Karpas-422 (cell line): ENCODE results near the gene PDE8B. TPM values are rescaled to one million over a fixed set of nuclear protein-coding genes. Genes with fewer than 3 reads are reported as not detected.

Source experiments
- DNase-seq: peaks from one replicate; pipeline ENCODE4 v3.0.0-alpha.2; 2015
- H2AFZ ChIP-seq: fragments of 200-600 bp; sonication (generic); 2 replicates; pipeline ENCODE4 v1.6.1; 2014; ENCODE audit warnings: antibody characterized with exemption, low read length, mixed read lengths
- H3K27ac ChIP-seq: fragments of 200-600 bp; sonication (generic); 2 replicates; pipeline ENCODE4 v1.5.1; 2014; ENCODE audit warnings: mild to moderate bottlenecking, low read length, moderate library complexity
- H3K27me3 ChIP-seq: fragments of 200-600 bp; sonication (generic); 2 replicates; pipeline ENCODE4 v1.6.1; 2014; ENCODE audit warnings: low read length, mixed read lengths
- H3K36me3 ChIP-seq: fragments of 200-600 bp; sonication (generic); 2 replicates; pipeline ENCODE4 v1.6.1; 2014; ENCODE audit warnings: low read length, mixed read lengths; ENCODE audit not compliant: insufficient read depth
- H3K4me1 ChIP-seq: fragments of 200-600 bp; sonication (generic); 2 replicates; pipeline ENCODE4 v1.6.1; 2014; ENCODE audit warnings: mild to moderate bottlenecking, low read length, mixed read lengths
- H3K4me2 ChIP-seq: fragments of 200-600 bp; sonication (generic); 2 replicates; pipeline ENCODE4 v1.6.1; 2014; ENCODE audit warnings: low read length, low read depth, mild to moderate bottlenecking; ENCODE audit not compliant: poor library complexity, severe bottlenecking
- H3K4me3 ChIP-seq: fragments of 200-600 bp; sonication (generic); 2 replicates; pipeline ENCODE4 v1.5.1; 2014; ENCODE audit warnings: mild to moderate bottlenecking, antibody characterized with exemption, low read length, mixed read lengths
- H3K79me2 ChIP-seq: fragments of 200-600 bp; sonication (generic); 2 replicates; pipeline ENCODE4 v1.6.1; 2014; ENCODE audit warnings: mild to moderate bottlenecking, low read length, mixed read lengths
- H3K9ac ChIP-seq: fragments of 200-600 bp; sonication (generic); 2 replicates; pipeline ENCODE4 v1.6.0; 2014; ENCODE audit warnings: low read length
- H3K9me2 ChIP-seq: fragments of 200-600 bp; sonication (generic), shearing (Covaris generic); replicated peaks from 2 replicates; pipeline ENCODE4 v1.6.0; 2014; ENCODE audit warnings: mild to moderate bottlenecking, low read length, moderate library complexity; ENCODE audit not compliant: insufficient read depth
- H3K9me3 ChIP-seq: fragments of 300-700, 200-600 bp; sonication (generic); 2 replicates; pipeline ENCODE4 v1.6.1; 2014; ENCODE audit warnings: low read length, mixed read lengths
- H4K20me1 ChIP-seq: fragments of 200-600 bp; sonication (generic); 2 replicates; pipeline ENCODE4 v1.6.1; 2014; ENCODE audit warnings: mild to moderate bottlenecking, antibody characterized with exemption, low read length, low read depth; ENCODE audit not compliant: insufficient read depth
- total RNA-seq: library from RNA; depleted of rRNA; stranded (reverse); fragments of >200 nt; shearing (Covaris generic); gene quantifications from 2 replicates; pipeline ENCODE4 v1.2.3, GENCODE V29; 2014; ENCODE audit warnings: low replicate concordance; rRNA removed

The PDE8B gene
- total RNA-seq, result 0.04 and 0.15 TPM in 2 replicates

GRCh38 chr5:77210091-77210963 lies at the start of gene PDE8B:
TSS of gene PDE8B (plus strand) at chr5:77210680. CDS start at chr5:77210926, 246 bp downstream.
- no peaks in the 10 kb centered on the region for H3K9me2 ChIP-seq

GRCh38 chr5:77163453-77163852 lies 47.0 kb upstream of the PDE8B start:
- Histone ChIP-seq H3K4me3 (no peak overlapping the region), H3K27me3 (no peaks in the 10 kb centered on the region), H2AFZ (no peak overlapping the region), H3K4me2 (no peak overlapping the region), H3K79me2 (no peaks in the 10 kb centered on the region), H3K9me3 (no peaks in the 10 kb centered on the region), H3K4me1 (no peaks in the 10 kb centered on the region), H3K36me3 (no peaks in the 10 kb centered on the region), H3K9ac (no peak overlapping the region), H3K9me2 (no peaks in the 10 kb centered on the region), H4K20me1 (no peaks in the 10 kb centered on the region), H3K27ac (no peak overlapping the region)
- no peak for DNase-seq

More at GRCh38 chr5:77210091-77210963, at the start of gene PDE8B:
- Histone ChIP-seq H3K27ac (no peak within 1 kb of the TSS), H3K4me1 (peaks cover 8% of the 10 kb centered on the region), H2AFZ (no peak within 1 kb of the TSS), H3K27me3 (no peaks in the 10 kb centered on the region), H3K9me3 (no peaks in the 10 kb centered on the region), H3K36me3 (no peaks in the 10 kb centered on the region), H3K79me2 (no peaks in the 10 kb centered on the region), H3K4me2 (no peak within 1 kb of the TSS), H4K20me1 (no peaks in the 10 kb centered on the region; the same call in 1 of the 2 replicates), H3K4me3 (no peak within 1 kb of the TSS), H3K9ac (no peak within 1 kb of the TSS)
- no peak for DNase-seq

- DNase-seq, result no peak
- no peak overlapping the region for H3K4me2 ChIP-seq
- H2AFZ ChIP-seq, result no peak overlapping the region
Measured at GRCh38 chr5:77167063-77167462, 43.4 kb upstream of the PDE8B start.

GRCh38 chr5:77167695-77168121 lies 42.8 kb upstream of the PDE8B start:
- Histone ChIP-seq H2AFZ (no peak overlapping the region), H3K27me3 (no peaks in the 10 kb centered on the region), H3K4me3 (no peak overlapping the region), H3K9me3 (no peaks in the 10 kb centered on the region), H3K9me2 (no peaks in the 10 kb centered on the region), H3K27ac (no peak overlapping the region), H3K79me2 (no peaks in the 10 kb centered on the region), H3K4me2 (no peak overlapping the region), H3K9ac (no peak overlapping the region), H3K36me3 (no peaks in the 10 kb centered on the region), H3K4me1 (no peaks in the 10 kb centered on the region), H4K20me1 (no peaks in the 10 kb centered on the region)
- DNase-seq, result no peak

More at GRCh38 chr5:77167063-77167462, 43.4 kb upstream of the PDE8B start:
- H3K27me3 ChIP-seq, result no peaks in the 10 kb centered on the region
- no peak overlapping the region for H3K27ac ChIP-seq
- H3K9ac ChIP-seq, result no peak overlapping the region
- H3K4me1 ChIP-seq, result no peaks in the 10 kb centered on the region
- H3K9me3 ChIP-seq, result no peaks in the 10 kb centered on the region
- no peaks in the 10 kb centered on the region for H3K36me3 ChIP-seq
- H3K4me3 ChIP-seq, result no peak overlapping the region
- no peaks in the 10 kb centered on the region for H3K79me2 ChIP-seq
- H4K20me1 ChIP-seq, result no peaks in the 10 kb centered on the region
- no peaks in the 10 kb centered on the region for H3K9me2 ChIP-seq

GRCh38 chr5:77168161-77168878 lies 42.2 kb upstream of the PDE8B start:
- no peaks in the 10 kb centered on the region for H4K20me1 ChIP-seq
- no peak for DNase-seq
- H3K27ac ChIP-seq, result no peak overlapping the region
- no peaks in the 10 kb centered on the region for H3K9me2 ChIP-seq
- no peak overlapping the region for H2AFZ ChIP-seq
- no peak overlapping the region for H3K9ac ChIP-seq
- H3K79me2 ChIP-seq, result no peaks in the 10 kb centered on the region
- H3K9me3 ChIP-seq, result no peaks in the 10 kb centered on the region
- H3K4me3 ChIP-seq, result no peak overlapping the region
- H3K4me1 ChIP-seq, result no peaks in the 10 kb centered on the region
- no peaks in the 10 kb centered on the region for H3K36me3 ChIP-seq
- no peaks in the 10 kb centered on the region for H3K27me3 ChIP-seq
- H3K4me2 ChIP-seq, result no peak overlapping the region

- Histone ChIP-seq H3K4me1 (no peaks in the 10 kb centered on the region), H2AFZ (no peak overlapping the region), H4K20me1 (no peaks in the 10 kb centered on the region), H3K36me3 (no peaks in the 10 kb centered on the region), H3K9ac (no peak overlapping the region), H3K27me3 (no peaks in the 10 kb centered on the region), H3K4me2 (no peak overlapping the region), H3K9me3 (no peaks in the 10 kb centered on the region), H3K4me3 (no peak overlapping the region), H3K9me2 (no peaks in the 10 kb centered on the region), H3K27ac (no peak overlapping the region), H3K79me2 (no peaks in the 10 kb centered on the region)
- DNase-seq, result no peak
Measured at GRCh38 chr5:77168879-77169244, 41.6 kb upstream of the PDE8B start.

GRCh38 chr5:77170196-77170890 lies 40.1 kb upstream of the PDE8B start:
- Histone ChIP-seq H3K27me3 (no peaks in the 10 kb centered on the region), H3K4me1 (no peaks in the 10 kb centered on the region), H3K9me3 (no peaks in the 10 kb centered on the region), H3K9me2 (no peaks in the 10 kb centered on the region), H3K9ac (no peak overlapping the region), H3K27ac (no peak overlapping the region), H4K20me1 (no peaks in the 10 kb centered on the region), H2AFZ (no peak overlapping the region), H3K79me2 (no peaks in the 10 kb centered on the region), H3K4me2 (no peak overlapping the region), H3K36me3 (no peaks in the 10 kb centered on the region), H3K4me3 (no peak overlapping the region)
- DNase-seq, result no peak
